DOHH2 (cell line): ENCODE measurements around the gene TDRD9.

Source experiments
- EZH2phosphoT487 ChIP-seq: fragments of 200-600 bp; sonication (generic); IDR thresholded peaks from 2 replicates; pipeline ENCODE4 v1.6.1; 2017; ENCODE audit warnings: borderline replicate concordance, mild to moderate bottlenecking, antibody characterized with exemption, low read length, moderate library complexity, mixed read lengths
- TF ChIP-seq, protein P1 (sequence below): fragments of 200-600 bp; sonication (generic); IDR thresholded peaks from one replicate; pipeline ENCODE4 v1.5.1; 2014; ENCODE audit warnings: antibody characterized with exemption, mild to moderate bottlenecking, low read depth, low read length; ENCODE audit not compliant: poor library complexity, severe bottlenecking

DNA sequence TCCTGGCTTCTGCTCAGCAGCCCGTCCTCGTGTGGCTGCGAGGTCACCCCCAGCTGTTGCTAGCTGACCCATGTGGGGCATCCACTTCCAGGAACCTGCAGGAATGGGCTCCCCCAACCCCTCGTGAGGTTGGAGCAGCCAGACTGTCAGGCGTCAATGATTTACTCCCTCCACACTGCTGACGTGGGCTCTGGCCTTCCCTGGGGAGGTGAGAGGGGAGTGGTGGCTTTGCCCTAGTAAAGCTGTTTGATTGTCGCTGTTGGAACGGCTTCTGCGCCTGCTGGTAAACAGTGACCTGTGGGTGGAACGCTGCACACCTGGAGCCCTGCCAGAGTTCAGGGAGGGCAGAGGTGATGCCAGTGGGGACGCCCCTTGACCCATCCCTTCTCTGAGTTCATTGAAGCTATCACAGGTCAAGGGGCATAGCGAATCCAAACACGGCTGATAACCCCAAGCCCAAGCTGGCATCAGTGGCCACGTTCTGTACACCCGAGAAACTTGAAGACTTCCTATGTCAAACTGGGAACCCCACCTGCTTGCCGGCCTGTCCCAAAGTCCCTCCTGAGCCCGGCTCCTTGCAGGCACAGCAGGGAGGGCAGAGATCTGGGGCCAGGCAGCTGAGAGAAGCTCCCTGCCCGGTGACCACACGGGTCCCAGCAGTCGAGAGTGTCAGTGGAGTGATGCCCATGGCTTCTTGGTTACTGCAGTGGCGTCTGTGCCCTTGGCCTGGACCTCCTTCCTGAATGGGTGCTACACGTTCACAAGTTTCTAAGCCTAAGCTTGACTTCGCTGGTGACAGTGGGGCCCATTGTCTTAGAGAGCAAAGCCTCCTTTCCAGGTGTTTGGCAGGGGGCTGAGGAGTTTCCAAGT is 160.0 kb downstream of the TDRD9 start:
- TF ChIP-seq, protein P1, sequence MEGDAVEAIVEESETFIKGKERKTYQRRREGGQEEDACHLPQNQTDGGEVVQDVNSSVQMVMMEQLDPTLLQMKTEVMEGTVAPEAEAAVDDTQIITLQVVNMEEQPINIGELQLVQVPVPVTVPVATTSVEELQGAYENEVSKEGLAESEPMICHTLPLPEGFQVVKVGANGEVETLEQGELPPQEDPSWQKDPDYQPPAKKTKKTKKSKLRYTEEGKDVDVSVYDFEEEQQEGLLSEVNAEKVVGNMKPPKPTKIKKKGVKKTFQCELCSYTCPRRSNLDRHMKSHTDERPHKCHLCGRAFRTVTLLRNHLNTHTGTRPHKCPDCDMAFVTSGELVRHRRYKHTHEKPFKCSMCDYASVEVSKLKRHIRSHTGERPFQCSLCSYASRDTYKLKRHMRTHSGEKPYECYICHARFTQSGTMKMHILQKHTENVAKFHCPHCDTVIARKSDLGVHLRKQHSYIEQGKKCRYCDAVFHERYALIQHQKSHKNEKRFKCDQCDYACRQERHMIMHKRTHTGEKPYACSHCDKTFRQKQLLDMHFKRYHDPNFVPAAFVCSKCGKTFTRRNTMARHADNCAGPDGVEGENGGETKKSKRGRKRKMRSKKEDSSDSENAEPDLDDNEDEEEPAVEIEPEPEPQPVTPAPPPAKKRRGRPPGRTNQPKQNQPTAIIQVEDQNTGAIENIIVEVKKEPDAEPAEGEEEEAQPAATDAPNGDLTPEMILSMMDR: no peak
- TF ChIP-seq EZH2phosphoT487: no peak
